ENCODE results near the gene PDE8B. TPM values are rescaled to one million over a fixed set of nuclear protein-coding genes. Genes with fewer than 3 reads are reported as not detected.

The PDE8B gene
- total and polyA plus RNA-seq, 9 donors, result 0.73 to 26.7 (median 6.4) TPM

DNA sequence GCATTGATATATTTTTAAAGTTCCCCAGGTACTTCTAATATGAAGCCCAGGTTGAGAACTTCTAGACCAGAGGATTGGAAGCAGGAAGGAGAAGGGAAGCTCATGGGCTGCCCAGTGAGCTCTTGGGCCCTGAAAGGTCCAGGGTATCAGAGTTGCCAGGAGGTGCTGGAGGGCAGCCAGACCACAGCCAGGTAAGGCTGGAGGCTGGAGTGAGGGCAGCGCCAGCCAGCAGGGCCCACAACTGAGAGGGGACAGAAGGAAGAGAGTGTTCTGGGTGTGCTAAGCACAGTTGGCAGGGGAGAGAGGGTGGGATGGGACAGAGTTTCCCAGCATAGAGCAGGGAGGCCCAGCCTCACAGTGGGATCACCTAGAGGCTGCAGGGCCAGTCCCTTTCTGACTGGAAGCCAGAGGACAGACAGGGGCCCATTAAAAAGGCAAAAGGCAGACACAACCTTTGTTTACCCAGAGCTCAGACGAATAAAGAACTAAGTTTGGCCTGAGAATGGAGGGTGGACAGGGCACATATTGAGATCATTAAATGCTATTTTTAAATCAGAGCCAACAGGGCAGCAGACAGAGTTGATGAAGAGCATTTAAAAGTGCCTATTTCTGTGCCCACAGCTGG lies 94.9 kb downstream of the PDE8B start:
- DNase-seq, result no peak
- no peaks in the 10 kb centered on the region for H3K9me3 ChIP-seq
- no peak overlapping the region for H3K27ac ChIP-seq
- H3K4me1 ChIP-seq (ENCODE audit: insufficient read depth), result no peaks in the 10 kb centered on the region
- TF ChIP-seq POLR2A (IDR thresholded peaks at IDR 0.05) (no peak), CTCF (IDR thresholded peaks at IDR 0.05) (no peak), EP300 (IDR thresholded peaks at IDR 0.05) (no peak)
- H3K36me3 ChIP-seq, result no peaks in the 10 kb centered on the region
- 77 to 89% (median 84%) methylated on average over 2 of the region's 2 CpGs for WGBS, 3 donors
- no peaks in the 10 kb centered on the region for H3K27me3 ChIP-seq
- no peak overlapping the region for H3K4me3 ChIP-seq
- intact Hi-C loops (cut with DNase I), result no loop called here

- intact Hi-C loops (cut with DNase I), result no loop called here
- H3K27me3 ChIP-seq, result no peaks in the 10 kb centered on the region
- H3K27ac ChIP-seq, result no peak overlapping the region
These were observed 95.5 kb downstream of the PDE8B start for GRCh38 chr5:77305956-77306355.

GRCh38 chr5:77306531-77306930 lies 96.1 kb downstream of the PDE8B start:
- 37 to 57% (median 50%) methylated on average over 6 of the region's 6 CpGs for whole genome bisulfite sequencing, 3 donors
- H3K4me1 ChIP-seq (ENCODE audit: insufficient read depth), result no peaks in the 10 kb centered on the region
- no peaks in the 10 kb centered on the region for H3K27me3 ChIP-seq
- H3K4me3 ChIP-seq, result no peak overlapping the region
- intact Hi-C loops (cut with DNase I), result no loop called here
- no peak for TF ChIP-seq POLR2A (IDR thresholded peaks at IDR 0.05)
- TF ChIP-seq EP300 (IDR thresholded peaks at IDR 0.05), result no peak
- TF ChIP-seq CTCF (IDR thresholded peaks at IDR 0.05), result no peak
- no peaks in the 10 kb centered on the region for H3K9me3 ChIP-seq
- no peak for DNase-seq
- H3K36me3 ChIP-seq, result no peaks in the 10 kb centered on the region
- no peak overlapping the region for H3K27ac ChIP-seq

More at GRCh38 chr5:77305956-77306355, 95.5 kb downstream of the PDE8B start:
- Histone ChIP-seq H3K4me1 (ENCODE audit: insufficient read depth) (no peaks in the 10 kb centered on the region), H3K9me3 (no peaks in the 10 kb centered on the region), H3K4me3 (no peak overlapping the region), H3K36me3 (no peaks in the 10 kb centered on the region)
- WGBS, 3 donors, result 68 to 87% (median 81%) methylated on average over 3 of the region's 3 CpGs
- no peak for TF ChIP-seq POLR2A (IDR thresholded peaks at IDR 0.05)
- no peak for TF ChIP-seq CTCF (IDR thresholded peaks at IDR 0.05)
- DNase-seq, result no peak

GRCh38 chr5:77308154-77308960 lies 97.9 kb downstream of the PDE8B start:
- no peak overlapping the region for H3K27ac ChIP-seq

More at GRCh38 chr5:77308154-77308960, 97.9 kb downstream of the PDE8B start:
- Histone ChIP-seq H3K27me3 (no peaks in the 10 kb centered on the region), H3K4me1 (ENCODE audit: insufficient read depth) (no peaks in the 10 kb centered on the region), H3K36me3 (no peaks in the 10 kb centered on the region), H3K4me3 (no peak overlapping the region), H3K9me3 (no peaks in the 10 kb centered on the region)
- intact Hi-C loops (cut with DNase I), result no loop called here
- DNase-seq, result no peak
- no peak for TF ChIP-seq EP300 (IDR thresholded peaks at IDR 0.05)
- TF ChIP-seq POLR2A (IDR thresholded peaks at IDR 0.05), result no peak
- no peak for TF ChIP-seq CTCF (IDR thresholded peaks at IDR 0.05)
- 64 to 70% (median 65%) methylated on average over 12 of the region's 12 CpGs for WGBS, 3 donors

Measured in ovary (tissue), 9 donors.